ACHN (cell line): ENCODE results near the gene TSEN2.
A peak's percentile ranks its signal among the peaks of the same experiment; 100 is the strongest.
"Not testable (repeated sequence)": the region's sequence is repeated elsewhere in the genome, so short reads cannot be mapped to it uniquely, and the experiment has no call there.

Source experiments
- DNase-seq: peaks from one replicate; pipeline ENCODE4 v3.0.0-alpha.2; 2015
- in situ Hi-C: cut with HindIII; loops from 2 replicates; pipeline ENCODE4 v1.10.0; 2017; ENCODE audit warnings: low sequenced_read_pairs, low pct_ligation_motif_present, low pct_unique_long_range_greater_than_20kb

Gene TSEN2

DNA sequence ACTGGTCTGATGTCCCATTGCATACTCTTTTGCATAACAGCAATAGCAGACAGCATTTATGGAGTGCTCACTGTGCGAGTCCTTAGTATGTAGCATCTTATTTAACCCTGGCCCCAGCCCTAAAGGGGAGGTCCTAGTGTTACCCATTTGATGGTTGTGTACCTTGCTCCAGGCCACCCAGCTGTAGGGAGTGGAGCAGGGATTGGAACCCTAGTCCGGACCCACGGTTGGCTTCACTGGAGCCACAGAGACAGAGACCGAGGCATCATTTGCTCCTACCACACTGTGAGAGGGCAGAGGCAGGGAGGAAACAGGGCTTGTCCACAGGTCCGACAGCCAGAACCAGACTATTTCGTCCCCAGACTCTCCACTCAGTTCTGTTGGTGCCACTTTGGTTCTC is 16.0 kb upstream of the TSEN2 start:
- DNase-seq = no peak
- in situ Hi-C loops = no loop called here

- in situ Hi-C loops = no loop called here
- no peak for DNase-seq
These were observed 15.5 kb upstream of the TSEN2 start for GRCh38 chr3:12468757-12469156.

- DNase-seq, in situ Hi-C loops: not testable (repeated sequence)
These were observed 15.1 kb upstream of the TSEN2 start for GRCh38 chr3:12469222-12469621.

DNA sequence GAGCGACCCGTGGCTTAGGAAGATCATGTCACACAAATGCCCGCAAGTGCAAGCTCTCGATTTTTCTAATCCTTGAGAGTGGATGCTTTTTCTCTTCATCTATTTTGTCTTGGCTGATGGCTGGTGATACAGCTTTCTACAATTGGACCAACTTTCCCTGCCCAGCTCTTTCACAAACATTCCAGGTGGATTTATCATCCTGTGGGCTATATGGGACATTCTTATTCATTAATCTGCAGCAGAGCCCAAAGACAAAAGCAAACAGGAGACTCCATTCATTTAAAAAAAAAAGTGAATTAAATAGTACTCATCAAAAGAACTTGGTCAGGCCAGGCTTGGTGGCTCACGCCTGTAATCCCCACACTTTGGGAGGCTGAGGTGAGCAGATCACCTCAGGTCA is 14.2 kb upstream of the TSEN2 start:
- in situ Hi-C loops = no loop called here
- peak; percentile 53 for DNase-seq

DNA sequence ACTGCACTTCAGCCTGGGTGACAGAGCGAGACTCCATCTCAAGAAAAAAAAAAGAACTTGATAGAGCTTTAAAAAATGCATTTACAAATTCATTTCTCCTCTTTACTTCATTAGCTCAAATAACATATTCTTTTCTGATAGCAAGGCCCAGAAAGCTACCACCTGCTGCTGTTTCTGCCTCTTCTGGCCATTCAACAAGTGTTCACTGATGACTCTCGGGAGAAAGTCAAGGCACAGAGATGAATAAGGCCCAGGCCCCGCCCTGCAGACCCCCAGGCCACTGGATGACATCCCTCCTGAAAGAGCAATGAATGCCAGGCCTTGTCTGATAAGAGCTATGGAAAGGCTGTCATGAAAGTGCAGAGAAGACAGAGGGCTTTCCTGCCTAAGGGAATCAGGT is 13.6 kb upstream of the TSEN2 start:
- no peak for DNase-seq
- in situ Hi-C loops = no loop called here

DNA sequence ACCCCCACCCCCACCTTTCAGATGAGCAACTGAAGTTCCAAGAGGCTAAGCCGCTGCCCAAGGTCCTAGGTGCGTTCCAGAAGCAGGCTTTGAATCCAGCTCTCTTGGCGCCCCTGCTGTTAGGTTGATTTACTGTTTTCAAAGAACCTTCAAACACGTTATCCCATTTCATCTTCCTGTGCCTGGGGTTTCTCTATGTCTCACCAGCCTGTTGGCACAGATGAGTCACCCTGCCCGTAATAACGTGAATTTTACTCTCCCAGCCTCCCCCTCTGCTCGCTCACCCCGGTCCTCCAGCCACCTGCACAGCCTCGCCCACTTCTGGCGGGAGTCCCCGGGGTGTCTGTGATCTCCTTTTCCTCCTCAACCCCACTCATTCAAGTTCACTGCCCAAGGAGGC is 13.0 kb upstream of the TSEN2 start:
- peak; percentile 82 for DNase-seq
- in situ Hi-C loops = no loop called here

DNA sequence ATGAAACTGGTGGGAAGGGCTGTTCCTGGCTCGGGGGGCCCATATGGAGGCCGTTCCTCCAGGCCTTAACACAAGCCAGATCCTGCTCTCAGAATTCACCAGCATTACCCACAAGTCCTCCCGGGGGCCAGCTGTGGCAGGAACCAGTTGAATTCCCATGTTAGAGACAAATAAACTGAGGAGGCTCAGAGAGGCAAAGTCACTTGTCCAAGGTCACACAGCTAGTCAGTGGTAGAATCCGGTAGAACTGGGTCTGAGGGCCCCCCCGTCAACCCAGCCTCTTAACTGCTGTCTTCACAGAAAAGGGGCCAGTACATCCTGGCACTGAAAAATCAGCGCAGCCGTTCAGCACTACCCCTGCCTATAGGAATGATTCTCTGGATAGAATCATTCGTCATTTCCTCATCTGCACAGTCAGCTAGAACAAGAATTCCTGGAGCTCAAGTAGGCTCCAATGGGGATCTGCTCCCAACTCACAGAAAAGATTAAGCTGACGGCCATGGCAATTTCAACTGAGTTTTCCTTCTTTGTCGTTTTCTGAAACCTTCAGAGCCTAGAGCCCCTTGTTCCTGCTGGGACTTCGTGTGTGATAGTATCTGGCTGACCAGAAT is 12.2 kb upstream of the TSEN2 start:
- in situ Hi-C loops = no loop called here
- DNase-seq = no peak

DNA sequence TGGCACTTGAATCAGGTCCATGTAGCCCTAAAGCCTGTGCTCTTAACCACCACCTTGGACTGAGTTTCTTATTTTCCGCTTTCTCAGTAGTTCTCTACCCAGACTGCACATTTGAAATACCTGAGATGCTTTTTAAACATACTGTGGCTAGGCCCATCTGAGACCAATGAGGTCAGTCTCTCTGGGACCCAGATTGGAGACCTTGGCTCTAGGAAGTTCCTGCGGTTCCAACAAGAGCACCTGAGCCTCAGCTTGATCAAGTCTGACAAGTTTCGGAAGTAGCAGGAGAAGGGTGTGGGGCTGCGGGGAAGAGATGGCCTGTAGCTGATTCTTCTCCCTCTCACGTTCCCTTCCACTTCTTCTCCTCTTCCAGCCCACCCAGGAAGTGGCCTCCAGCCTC is 11.5 kb upstream of the TSEN2 start:
- DNase-seq = no peak
- in situ Hi-C loops = no loop called here

- DNase-seq = no peak
- in situ Hi-C loops = no loop called here
These were observed 10.8 kb upstream of the TSEN2 start for GRCh38 chr3:12473511-12473910.

DNA sequence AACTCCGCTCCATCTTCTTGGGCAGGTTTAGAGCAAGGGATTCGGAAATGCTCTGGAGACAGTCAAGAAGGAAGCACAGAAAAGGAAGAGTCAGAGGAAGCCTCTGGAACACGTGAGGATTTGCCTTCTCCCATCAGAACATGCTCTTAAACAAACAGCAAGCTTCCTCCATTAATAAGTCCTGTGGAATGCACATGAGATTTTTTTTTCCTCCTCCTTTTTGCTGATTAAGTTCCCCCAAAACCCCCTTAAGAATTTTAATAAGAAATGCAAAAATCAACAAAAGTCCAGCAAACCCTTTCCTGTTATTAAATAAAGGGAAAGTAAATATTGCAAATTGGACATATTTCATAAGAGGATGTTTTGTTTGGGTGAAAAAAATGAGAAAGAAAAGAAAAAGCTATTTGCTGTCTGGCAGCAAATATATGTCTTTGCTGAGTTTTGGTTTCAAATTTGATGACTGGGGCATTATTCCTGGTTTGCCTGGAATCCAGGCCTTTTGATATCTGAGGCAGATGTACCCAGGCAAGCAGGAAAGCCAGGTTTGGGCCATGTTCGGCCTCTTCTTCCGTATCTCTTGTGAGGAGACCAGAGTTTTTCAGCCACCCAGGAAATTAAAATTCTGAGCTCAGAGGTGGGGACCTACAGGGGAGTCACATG is 7.9 kb upstream of the TSEN2 start:
- no peak for DNase-seq
- in situ Hi-C loops = no loop called here

DNA sequence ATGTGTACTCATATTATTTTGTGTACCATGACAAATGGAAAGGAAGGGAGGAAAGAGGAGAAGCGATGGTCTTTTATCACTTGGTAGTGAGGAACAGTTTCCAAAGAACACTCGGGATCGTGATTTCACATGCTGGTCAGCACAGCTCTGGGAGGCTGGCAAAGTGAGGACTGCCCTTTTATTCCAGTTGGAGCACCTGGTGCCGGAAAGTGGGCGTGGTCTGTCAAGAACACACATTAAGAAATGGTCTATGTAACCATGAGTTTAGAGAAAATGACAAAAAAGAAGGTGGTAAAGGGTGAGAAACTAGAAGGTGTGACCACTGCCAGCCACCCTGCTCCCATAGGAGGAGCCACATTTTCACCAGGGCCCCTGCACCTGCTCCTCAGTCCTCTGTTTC is 7.0 kb upstream of the TSEN2 start:
- in situ Hi-C loops = no loop called here
- DNase-seq = no peak

GRCh38 chr3:12478326-12478725 is 6.0 kb upstream of the TSEN2 start:
- no peak for DNase-seq
- in situ Hi-C loops = no loop called here

DNA sequence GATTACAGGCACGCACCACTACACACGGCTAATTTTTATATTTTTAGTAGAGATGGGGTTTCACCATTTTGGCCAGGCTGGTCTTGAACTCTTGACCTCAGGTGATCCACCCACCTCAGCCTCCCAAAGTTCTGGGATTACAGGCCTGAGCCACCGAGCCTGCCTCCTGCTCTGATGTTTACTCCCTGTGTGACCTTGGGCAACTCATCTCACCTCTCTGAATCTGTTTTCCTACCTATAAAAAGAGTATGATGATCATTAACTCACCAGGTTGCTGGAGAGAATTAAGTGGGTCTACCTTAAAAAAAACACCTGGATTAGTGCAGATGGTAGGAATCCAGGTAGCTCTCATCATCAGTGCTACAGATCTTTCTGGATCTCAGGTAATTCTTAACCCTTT is 5.1 kb upstream of the TSEN2 start:
- DNase-seq, in situ Hi-C loops: not testable (repeated sequence)

- in situ Hi-C loops = no loop called here
- peak; percentile 47 for DNase-seq
These were observed 4.3 kb upstream of the TSEN2 start for GRCh38 chr3:12479919-12480427.

DNA sequence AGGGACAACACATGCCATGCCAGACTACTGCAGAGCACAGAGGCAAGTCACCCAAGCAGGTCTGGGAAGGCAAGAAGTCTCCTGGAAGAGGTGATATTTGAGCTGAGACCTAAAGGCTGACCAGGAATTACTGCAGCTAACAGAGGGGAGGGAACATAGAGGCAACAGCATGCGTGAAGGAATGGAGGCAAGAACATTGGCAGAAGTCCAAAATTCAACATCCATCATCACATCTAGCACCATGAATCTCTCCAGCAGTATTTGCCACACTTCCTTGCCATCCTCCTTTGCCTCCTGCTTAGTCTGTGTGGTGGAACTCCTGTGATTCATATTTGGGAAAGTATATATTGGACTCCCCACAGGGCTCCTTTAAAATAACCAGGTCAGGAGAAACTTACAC is 870 bp upstream of the TSEN2 start:
- DNase-seq = peak; percentile 17
- in situ Hi-C loops = no loop called here

DNA sequence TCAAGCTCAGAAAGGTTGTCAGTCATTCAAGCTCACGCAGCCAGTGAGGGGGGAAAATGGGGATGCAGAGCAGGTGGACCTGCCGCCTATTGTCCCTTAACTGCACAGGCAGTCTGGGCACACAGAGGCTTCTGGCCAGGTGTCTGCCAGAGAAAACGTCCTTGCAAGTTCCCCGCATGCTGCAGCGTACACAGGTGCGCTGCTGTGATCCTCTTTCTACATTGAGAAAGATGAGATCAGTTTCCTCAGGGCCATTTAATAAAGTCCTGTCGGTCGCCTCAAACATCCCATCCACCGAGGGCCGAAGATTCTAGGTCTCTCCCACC is 445 bp upstream of the TSEN2 start:
- in situ Hi-C loops = no loop called here
- no peak for DNase-seq

DNA sequence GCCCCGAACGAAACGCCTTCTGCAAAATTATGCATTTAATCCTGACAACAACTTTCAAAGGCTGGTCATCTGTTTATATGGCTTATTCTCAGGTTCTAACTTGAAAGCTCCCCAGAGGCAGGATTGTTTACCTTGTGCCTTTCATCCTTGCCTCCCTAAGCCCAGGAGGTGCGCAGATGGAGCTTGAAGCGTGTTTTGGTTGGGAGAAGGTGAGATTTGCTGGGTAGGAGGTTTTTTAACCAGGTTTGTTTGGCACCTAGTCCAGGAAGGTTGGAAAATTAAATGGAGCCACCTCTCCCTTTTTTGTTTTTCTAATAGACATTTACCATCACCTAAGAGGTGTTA is 675 bp downstream of the TSEN2 start:
- in situ Hi-C loops = no loop called here
- no peak for DNase-seq

- DNase-seq = no peak
- in situ Hi-C loops = no loop called here
These were observed 1.7 kb downstream of the TSEN2 start for GRCh38 chr3:12486001-12486400.

DNA sequence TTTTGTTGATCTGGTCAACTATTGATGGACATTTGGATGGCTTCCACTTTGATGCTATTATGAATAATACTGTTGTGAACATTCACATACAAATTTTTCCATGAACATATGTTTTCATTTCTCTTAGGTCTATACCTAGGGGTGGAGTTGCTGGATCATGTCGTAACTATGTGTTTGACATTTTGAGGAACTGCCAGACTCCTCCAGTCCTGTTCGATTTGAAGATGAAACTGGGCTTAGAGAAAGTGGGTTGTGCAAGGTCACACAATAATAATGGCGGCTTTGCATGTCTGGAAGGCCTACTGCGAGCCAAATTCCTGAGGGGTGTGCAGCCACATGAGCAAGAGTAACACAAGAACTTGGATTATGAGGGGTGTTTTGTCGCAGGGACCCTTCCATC is 2.6 kb downstream of the TSEN2 start:
- in situ Hi-C loops = no loop called here
- no peak for DNase-seq

GRCh38 chr3:12487336-12487735 is 3.1 kb downstream of the TSEN2 start:
- DNase-seq = no peak
- in situ Hi-C loops = no loop called here

DNA sequence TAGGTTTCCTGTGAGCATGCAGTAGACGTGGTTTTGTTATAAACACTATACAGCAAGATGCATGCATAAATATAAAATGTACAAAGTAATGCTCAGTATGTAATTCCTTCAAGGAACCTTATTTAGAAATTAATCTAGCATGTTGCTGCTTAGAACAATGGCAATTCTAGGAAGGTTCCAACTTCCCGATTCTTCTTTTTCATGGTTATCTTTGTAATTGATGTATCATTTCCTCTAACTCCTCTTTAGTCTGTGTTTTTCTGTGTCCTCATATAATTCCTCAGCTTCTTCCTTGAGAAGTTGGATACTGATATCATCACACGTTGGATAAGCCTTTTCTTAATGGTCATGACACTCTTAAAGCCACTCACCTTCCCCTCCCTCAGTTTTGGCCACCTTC is 3.5 kb downstream of the TSEN2 start:
- no peak for DNase-seq
- in situ Hi-C loops = no loop called here
